PC-3 (cell line): Measurements from ENCODE around the gene ACSS2.

Source experiments
- EZH2 ChIP-seq: fragments of 300-600 bp; sonication (generic); IDR thresholded peaks from one replicate; pipeline ENCODE4 v1.6.1; 2017; ENCODE audit warnings: antibody characterized with exemption, mild to moderate bottlenecking, low read length; ENCODE audit not compliant: unreplicated experiment
- EZH2phosphoT487 ChIP-seq: fragments of 300-600 bp; sonication (generic); IDR thresholded peaks from 2 replicates; pipeline ENCODE4 v1.6.1; 2018; ENCODE audit warnings: mild to moderate bottlenecking, antibody characterized with exemption, low read length, borderline replicate concordance
- TF ChIP-seq, protein P1 (sequence below): fragments of 300-600 bp; sonication (generic); conservative IDR thresholded peaks from 2 replicates; pipeline ENCODE4 v1.5.1; 2017; ENCODE audit warnings: antibody characterized with exemption, low read depth, mild to moderate bottlenecking, low read length

DNA sequence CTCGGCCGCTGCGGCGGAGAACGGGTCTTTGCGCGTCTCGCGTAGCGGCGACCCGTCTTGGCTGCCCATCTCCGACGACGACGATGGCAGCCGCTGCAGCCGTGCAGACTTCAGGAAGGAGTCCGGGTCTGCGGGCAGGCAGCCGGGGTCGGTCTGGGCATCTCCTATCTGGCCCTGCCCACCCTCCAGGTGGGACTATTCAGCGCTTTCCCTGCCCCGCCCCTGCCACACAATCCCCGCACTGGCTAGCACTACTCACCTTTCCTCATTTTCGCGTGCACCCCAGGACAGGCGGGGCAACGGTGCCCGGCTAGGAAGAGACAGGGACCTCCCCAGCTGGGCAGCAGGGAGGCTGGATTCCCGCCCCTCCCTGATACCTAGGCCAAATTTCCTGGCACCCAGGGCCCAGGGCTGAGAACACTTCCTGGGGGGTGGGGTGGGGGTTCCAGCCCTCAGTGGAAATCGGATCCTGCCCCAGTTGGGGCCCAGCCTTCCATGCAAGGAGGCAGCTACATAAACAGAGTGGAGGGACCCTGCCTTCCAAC is 12.9 kb upstream of the ACSS2 start:
- TF ChIP-seq, protein P1, sequence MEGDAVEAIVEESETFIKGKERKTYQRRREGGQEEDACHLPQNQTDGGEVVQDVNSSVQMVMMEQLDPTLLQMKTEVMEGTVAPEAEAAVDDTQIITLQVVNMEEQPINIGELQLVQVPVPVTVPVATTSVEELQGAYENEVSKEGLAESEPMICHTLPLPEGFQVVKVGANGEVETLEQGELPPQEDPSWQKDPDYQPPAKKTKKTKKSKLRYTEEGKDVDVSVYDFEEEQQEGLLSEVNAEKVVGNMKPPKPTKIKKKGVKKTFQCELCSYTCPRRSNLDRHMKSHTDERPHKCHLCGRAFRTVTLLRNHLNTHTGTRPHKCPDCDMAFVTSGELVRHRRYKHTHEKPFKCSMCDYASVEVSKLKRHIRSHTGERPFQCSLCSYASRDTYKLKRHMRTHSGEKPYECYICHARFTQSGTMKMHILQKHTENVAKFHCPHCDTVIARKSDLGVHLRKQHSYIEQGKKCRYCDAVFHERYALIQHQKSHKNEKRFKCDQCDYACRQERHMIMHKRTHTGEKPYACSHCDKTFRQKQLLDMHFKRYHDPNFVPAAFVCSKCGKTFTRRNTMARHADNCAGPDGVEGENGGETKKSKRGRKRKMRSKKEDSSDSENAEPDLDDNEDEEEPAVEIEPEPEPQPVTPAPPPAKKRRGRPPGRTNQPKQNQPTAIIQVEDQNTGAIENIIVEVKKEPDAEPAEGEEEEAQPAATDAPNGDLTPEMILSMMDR: no peak
- TF ChIP-seq EZH2: no peak
- TF ChIP-seq EZH2phosphoT487: no peak
